GM23338 (cell line): ENCODE data around the gene FEV.

Source experiments
- POLR2AphosphoS5 ChIP-seq: IDR thresholded peaks from 2 replicates; pipeline ENCODE4 v1.6.1; 2016; ENCODE audit warnings: antibody characterized with exemption, low read depth
- TF ChIP-seq, protein P1 (sequence below), 2 experiments: fragments of 200-600 bp in 1 of 2; sonication (generic) in 1 of 2; conservative IDR thresholded peaks; 2 replicates each; pipeline versions ENCODE4 v1.5.1 to v1.6.1; 2016 to 2017; ENCODE audit warnings: antibody characterized with exemption in 2 of 2, low read depth in 2 of 2, mild to moderate bottlenecking in 2 of 2, moderate library complexity in 1 of 2

DNA sequence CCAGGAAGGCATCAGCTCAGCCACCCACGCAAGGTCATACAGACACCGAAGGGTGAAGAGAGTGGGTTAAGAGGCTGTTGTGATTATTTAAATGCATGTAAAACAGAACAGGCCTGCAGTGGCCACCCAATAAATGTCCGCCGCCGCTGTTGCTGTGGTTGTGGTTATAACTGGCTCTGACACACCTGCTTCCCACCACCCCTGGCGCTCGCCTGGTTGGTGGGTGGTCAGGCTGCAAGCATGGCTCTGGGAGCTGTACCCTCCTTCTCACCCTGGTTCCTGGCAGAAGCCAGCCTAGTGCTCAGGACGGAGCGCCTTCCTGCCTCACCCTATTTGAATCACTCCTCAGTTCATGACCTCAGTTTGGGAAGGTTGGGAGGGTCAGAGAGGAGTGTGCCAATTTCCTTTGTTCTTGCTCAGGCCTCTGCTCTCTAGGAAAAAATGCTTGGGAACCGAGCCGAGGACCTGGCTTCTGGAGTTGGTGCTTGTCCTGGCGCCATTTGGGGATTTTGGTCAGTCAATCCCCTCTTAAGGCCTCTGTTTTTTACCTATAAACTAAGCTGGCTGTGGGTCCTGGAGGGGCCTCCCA is 13.5 kb upstream of the FEV start:
- TF ChIP-seq, protein P1, sequence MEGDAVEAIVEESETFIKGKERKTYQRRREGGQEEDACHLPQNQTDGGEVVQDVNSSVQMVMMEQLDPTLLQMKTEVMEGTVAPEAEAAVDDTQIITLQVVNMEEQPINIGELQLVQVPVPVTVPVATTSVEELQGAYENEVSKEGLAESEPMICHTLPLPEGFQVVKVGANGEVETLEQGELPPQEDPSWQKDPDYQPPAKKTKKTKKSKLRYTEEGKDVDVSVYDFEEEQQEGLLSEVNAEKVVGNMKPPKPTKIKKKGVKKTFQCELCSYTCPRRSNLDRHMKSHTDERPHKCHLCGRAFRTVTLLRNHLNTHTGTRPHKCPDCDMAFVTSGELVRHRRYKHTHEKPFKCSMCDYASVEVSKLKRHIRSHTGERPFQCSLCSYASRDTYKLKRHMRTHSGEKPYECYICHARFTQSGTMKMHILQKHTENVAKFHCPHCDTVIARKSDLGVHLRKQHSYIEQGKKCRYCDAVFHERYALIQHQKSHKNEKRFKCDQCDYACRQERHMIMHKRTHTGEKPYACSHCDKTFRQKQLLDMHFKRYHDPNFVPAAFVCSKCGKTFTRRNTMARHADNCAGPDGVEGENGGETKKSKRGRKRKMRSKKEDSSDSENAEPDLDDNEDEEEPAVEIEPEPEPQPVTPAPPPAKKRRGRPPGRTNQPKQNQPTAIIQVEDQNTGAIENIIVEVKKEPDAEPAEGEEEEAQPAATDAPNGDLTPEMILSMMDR (conservative IDR thresholded peaks at IDR 0.05; ENCODE audit: low read depth in 2 of 2) = no peak
- no peak for TF ChIP-seq POLR2AphosphoS5
